Retina (tissue), 1 donor: ENCODE data around the gene IRF2BP2.
A peak's percentile ranks its signal among the peaks of the same experiment; 100 is the strongest.
"Not testable (repeated sequence)": the region's sequence is repeated elsewhere in the genome, so short reads cannot be mapped to it uniquely, and the experiment has no call there.

Experiments used
- DNase-seq: peaks from one replicate; pipeline ENCODE4 v3.0.0-alpha.2; 2016

IRF2BP2 gene

DNA sequence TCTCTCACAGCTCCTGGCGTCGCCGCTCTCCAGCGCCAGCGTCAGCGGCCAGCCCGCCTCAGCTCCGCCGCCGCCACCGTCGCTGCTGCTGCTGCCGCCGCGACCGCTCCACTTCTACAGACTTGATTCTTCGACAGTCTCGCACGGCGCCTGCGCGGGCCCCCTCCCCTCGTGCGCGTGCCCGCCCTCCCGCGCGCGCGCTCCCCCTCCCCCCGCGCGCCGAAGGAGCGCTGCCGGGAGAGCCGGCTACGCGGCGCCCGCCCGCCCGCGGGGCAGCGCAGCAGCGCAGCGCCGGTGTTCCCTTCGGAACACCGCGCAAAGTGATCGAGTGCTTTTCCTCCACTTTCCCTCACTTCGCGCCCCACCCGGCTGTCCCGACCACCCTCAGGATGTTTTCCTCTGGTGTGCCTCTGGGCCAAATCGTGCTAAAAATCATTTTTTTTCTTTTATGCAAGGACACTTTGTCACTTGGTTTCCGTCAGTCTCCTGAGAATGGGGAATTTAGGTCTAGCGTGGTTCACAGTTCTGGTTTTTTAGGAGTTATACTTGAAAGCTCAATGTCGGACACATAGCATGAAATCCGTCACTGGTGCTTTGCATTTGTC lies at the start of gene IRF2BP2:
TSS of gene IRF2BP2 (minus strand) at position 118 of the 605 bp plus-strand sequence. CDS start 684 bp downstream, outside the sequence.
- DNase-seq, result peak; percentile 94

DNA sequence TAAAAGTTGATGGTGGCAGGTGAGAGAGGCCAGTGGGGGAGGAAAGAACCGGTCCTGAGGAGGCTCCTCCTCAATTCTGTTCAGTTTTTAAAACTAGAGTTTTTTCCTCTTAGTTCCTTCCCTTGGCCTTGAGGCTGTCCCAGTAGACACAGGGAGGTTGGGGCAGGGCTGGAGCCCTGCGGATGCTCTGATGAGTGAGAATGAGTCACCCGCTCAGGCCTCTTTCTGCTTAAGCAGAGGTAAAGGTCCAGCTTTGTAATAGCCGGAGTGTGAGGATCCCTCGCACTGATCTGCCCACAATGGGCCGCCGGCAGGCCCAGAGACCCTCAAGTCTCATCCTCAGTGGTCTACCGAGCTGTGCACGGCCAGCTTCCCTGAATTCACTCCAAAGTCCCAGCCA lies 49.6 kb upstream of the IRF2BP2 start:
- no peak for DNase-seq

DNA sequence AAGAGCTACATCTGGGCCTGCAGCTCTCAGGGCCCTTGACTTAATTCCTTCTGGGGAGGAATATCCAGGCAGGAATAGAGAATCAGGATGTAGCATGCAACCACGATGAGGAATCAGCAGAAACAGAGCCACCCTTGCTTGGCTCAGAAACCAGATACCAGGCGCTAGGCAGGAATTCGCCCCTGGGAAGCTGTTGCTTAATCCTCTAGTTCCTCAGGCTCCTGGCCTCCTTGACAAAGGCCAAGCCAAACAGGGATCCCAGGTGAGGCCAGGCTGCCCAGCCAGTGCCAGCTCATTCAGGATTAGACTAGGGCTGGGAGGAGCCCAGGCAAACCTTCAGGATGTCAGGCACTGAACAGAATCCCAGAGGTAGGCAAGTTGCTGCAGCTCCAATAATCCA lies 48.2 kb upstream of the IRF2BP2 start:
- no peak for DNase-seq

DNA sequence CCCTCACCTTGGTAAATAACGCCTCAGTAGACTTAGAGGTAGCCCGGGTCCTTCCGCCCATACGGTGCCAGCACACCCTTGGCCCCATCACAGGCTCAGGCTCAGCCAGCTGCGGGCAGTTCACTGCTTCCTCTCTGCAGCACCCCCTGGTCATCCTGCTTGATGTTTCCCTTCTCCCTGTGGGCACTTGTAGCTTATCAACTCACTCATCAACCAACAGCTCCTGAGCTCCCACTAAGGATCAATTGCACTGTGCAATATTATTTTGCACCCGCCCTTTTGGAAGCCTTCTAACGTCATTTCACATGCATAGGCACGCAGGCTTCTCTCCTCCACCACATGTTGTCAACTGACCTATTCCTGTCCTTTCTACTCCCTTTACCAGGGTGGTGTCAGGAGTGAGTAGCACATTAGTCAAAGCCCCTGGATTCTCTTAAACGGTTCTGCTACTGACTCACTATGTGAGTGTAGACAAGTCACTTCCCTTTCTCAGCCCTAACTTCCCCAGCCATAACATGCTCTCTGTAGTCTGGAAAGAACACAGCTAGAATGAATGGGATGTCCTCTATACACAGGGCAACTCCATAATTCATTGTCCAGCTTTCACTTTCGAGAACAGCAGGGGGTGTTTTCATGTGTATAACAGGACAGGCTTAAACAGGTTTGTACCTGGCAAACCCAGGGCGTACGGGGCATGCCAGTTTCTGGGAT lies 47.1 kb upstream of the IRF2BP2 start:
- DNase-seq, result no peak

DNA sequence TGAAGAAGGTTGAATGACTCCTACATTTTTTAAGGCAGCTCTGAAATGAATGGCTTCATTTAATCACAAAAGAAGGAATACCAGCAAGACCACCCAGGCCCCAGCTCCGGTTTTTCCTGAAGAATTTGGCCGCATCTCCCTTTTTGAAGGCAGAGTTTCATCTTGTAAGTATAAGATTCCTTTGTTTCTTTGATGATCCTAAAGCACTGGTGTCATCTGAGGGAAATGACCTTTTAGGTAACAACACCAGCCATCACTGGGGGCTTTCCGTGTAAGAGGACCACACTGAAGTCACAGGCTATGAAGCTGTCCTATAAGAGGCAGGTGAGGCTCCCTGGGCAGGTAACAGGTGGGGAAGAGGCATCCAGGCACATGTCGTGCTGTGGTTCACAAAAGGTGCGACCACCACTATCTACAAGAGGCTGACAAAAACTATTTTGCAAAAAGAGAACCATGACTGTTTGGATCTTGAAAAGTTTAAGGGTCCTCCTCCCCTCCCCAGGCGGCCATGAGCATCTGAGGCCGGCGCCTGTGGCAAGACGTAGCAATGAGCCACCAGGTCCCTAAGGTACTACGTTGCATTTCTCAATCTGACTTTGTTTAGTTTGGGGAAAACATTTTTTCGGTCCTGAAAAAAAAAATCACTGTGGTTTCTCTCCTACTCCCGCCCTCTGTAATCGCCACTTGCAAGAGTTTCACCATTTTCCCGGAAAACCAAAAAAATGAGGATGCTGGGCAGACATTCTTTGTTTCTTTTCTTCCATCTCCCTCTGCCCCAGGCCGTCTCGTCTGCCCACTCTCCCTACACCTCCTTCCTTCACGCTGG lies 46.3 kb upstream of the IRF2BP2 start:
- DNase-seq, result no peak

DNA sequence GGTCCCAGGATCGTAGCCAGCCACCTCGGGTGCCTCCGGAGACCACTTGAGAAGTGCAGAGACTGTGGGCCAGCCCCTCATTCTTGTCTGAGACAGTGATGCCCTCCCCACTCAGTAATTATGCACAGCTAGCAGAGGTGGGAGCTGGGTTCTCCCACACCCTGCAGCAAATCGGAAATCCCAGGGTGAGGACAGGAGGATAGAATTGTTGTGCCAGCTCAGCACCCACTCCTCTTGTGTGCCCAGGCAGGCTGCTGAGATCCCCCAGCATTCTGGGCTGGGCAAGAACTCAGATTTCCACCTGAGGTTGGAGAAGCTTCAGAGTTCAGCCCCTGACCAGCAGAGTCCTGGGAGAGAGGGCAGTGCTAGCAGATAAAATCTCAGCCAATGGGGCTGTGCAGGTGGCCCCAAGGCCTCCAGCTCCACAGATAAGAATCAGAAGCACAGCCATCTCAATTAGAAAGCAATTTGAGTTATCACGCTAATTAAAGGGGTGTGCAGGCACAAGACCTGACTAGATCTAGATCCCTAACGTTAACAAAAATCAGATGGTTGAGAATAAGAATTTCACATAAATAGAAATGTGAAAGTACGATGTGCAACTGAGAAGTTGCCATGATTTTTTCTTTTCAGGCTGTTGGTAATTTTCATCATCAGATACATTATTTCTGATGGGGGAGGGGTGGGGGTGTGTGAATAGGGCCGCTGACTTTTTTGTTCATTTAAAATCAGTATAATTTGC lies 45.5 kb upstream of the IRF2BP2 start:
- DNase-seq, result no peak

DNA sequence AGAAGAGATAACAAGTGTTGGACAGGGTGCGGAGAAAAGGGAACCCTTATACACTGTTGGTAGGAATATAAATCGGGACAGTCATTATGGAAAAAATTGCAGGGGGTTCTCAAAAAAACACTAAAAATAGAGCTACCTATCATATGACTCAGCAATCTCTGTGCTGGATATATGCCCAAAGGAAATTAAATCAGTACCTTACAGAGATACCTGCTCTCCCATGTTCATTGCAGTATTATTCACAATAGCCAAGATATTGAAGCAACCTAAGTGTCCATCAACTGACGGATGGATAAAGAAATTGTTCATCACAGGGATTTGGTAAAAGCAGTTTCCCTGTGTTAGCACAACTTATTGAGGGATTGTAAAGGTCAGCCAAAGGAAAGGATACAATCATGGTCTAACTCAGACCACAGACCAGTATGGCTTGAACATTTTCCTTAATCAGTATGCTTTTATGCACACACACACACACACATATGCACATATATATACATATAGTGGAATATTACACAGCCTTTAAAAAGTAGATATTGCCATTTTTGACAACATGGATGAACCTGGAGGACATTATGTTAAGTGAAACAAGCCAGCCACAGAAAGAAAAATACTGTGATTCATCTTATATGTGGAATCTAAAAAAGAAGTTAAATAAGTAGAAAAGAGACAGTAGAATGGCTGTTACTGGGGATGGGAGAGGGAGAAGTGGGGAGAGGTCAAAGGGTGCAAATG lies 44.2 kb upstream of the IRF2BP2 start:
- DNase-seq, result no peak

DNA sequence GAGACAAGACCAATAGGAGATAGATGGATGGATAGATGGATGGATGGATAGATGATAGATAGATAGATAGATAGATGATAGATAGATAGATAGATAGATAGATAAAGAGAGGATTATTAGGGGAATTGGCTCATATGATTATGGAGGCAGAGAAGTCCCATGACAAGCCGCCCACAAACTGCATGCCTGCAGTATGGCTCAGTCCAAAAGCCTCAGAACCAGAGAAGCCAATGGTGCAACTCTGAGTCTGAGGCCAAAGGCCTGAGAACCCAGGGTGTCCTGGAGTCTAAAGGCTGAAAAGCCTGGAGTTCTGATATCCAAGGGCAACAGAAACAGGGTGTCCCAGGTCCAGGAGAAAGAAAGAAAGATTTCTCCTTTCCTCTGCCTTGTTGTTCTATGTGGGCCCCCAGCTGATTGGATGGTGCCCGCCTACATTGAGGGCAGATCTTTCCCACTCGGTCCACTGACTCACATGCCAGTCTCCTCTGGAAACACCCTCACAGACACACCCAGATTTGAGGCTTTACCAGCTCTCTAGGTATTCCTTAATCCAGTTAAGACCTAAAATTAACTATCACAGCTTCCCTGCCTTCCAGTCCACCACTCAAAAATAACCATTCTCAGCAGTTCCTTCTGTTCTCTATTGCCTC lies 39.6 kb upstream of the IRF2BP2 start:
- DNase-seq, result no peak

DNA sequence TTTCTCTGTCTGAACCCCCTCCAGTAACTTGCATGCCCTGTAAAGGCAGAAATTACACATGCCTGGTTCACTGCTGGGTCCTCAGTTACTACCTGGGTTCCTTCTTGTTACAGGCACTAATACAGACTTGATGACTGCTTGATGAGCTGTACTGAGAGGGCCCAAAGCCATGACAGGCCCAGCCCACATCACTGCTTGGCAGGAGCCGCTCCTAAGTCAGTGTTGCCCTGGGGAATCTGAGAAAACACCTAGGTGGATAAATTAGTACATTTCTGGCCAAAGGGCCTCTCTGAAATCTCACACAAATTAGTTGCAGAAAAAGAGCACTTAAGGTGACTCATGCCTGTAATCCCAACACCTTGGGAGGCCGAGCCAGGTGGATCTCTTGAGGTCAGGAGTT lies 37.8 kb upstream of the IRF2BP2 start:
- DNase-seq, result no peak

DNA sequence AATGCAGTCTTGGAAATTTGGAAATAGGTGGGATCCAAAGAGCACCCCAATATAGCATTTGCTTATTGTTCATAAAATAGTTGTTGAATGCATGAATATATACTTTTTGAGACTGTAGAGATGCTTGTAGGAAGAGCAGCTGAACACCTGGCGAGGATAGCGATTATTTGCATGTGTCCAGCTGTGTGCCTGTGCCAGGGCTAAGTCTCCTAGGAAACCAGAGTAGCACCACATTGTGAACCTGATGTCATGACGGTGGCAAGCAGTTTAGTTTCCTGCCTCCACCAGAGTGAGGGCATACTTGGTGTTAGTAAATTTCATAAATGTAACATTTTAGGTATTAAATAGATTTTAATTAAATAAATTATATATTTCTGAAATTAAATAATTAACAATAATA lies 37.3 kb upstream of the IRF2BP2 start:
- DNase-seq, result no peak

DNA sequence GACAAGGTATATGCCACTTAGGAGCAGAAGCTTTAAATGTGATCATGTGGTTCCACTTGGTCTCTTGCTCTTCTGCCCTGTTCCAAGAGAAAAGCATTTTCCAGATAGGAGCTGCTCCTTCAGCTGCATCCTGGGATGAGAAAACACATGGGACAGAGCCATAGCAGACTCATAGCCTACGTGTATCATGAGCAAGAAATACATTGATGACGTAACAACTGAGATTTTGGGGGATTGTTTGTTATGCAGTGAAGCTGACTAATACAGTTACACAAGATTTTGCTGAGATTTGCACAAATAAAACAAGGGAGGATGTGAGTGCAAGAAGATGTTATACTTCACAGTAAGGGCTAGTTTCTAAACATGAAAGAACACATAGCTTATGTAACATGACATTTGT lies 36.0 kb upstream of the IRF2BP2 start:
- no peak for DNase-seq

DNA sequence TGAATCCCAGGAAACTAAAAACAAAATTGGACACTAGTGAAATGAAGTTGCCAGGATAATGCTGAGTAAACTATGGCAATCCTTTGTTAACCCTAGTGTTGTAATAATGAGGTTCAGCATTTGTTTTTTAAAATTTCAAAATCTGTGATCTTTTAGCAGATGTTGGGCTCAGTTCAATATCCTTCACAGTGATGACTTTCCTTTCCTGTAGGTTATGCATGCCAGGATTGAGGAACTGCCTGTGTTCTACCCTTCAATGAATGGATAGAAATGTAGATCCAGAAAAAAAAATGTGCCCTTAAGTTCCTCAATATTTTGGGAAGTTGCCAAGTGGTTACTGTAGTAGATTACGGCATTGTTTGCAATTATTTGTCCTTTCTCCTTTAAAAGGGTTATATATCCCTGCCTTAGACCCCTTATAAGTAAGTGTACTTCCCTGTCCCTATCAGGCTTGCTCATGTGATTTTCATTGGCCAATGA lies 35.5 kb upstream of the IRF2BP2 start:
- no peak for DNase-seq

DNA sequence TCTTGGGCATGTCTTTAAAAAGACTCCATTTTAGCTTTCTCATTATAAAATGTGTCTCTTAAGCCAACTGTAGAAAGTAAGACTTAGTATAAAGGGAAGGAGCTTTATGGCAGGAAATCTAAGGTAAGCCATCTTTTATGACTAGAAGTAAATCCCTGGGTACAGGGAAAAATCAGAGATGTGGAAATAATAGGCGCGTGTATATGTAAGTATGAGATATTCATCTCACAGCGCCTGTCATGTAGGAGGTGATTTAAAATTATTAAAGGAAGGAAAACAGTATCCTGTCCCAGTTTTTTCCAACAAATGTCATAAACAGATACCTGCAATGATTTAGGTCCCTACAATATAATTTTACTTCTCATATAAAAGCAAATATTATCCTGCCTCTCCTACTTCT lies 35.0 kb upstream of the IRF2BP2 start:
- DNase-seq, result no peak

DNA sequence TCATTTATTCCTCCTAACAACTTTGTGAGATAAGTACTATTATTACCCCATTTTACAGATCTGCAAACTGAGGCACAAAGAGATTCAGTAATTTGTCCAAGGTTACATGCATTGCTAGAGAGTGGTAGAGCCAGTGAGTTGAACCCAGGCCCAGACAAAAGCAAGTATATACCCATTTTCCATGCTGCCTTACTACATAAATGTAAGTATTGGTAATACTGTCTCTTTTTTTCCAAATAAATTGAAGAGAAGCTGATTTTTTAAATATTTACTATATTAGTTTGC lies 33.8 kb upstream of the IRF2BP2 start:
- DNase-seq, result no peak

DNA sequence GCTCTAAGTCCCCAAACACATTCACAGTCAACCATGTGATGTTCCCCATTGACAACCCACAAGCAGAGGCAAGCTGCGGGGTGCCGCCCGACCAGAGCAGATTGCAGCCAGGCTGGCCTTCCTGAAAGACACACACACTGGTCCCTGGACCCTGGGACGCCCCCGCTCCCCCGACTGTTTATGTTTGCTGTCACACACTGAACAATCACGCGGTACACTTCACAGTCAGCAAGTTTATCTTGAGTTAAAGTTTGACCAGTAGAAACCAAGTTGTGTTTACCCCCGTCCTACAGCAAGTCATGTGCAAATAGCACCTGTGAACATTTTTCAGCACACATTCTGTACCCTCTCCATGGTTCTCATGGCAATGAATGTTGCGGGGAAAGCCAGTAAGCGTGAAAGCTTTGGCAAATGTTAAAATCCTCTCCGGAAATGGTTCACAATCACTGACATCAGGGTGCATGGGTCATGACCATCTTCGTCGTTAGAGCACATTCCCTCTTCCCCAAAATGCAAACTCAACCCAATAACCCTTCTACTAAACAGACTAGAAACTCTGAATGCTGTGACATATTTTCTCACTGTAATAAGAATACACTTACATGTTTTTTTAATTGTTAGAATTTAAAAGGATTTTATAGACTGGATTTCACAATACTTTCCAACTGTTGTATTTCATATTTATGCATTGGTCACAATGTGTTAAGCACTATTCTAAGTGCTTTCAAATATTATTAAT lies 33.3 kb upstream of the IRF2BP2 start:
- DNase-seq, result no peak

DNA sequence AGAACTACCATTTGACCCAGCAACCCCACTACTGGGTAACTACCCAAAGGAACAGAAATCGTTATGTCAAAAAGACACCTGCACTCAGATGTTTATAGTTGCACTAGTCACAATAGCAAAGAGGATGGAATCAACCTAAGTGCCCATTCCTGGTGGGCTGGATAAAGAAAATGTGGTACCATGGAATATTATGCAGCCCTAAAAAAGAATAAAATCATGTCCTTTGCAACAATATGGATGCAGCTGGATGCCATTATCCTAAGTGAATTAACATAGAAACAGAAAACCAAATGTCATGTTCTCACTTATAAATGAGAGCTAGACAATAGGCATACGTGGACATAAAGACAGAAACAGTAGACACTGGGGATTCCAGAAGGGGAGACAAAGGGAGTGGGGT lies 32.5 kb upstream of the IRF2BP2 start:
- DNase-seq, result no peak

DNA sequence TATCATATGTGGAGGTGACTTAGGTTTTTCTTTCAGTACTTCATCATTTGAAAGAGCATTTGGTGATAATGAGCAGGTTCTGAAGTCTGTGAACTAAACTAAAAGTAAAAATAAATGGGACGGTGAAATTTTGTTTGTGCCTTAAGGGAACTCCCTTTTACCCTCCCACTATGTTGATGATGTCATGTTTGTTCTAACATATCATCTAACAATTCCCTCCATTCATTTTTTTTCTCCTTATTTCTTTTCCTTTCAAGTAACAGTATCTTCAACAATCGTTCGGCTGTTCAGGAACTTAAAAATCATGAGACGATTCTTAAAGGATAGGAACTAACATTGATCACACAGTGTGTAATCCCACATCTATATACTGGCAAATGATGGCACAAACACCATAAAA lies 30.0 kb upstream of the IRF2BP2 start:
- DNase-seq, result no peak

DNA sequence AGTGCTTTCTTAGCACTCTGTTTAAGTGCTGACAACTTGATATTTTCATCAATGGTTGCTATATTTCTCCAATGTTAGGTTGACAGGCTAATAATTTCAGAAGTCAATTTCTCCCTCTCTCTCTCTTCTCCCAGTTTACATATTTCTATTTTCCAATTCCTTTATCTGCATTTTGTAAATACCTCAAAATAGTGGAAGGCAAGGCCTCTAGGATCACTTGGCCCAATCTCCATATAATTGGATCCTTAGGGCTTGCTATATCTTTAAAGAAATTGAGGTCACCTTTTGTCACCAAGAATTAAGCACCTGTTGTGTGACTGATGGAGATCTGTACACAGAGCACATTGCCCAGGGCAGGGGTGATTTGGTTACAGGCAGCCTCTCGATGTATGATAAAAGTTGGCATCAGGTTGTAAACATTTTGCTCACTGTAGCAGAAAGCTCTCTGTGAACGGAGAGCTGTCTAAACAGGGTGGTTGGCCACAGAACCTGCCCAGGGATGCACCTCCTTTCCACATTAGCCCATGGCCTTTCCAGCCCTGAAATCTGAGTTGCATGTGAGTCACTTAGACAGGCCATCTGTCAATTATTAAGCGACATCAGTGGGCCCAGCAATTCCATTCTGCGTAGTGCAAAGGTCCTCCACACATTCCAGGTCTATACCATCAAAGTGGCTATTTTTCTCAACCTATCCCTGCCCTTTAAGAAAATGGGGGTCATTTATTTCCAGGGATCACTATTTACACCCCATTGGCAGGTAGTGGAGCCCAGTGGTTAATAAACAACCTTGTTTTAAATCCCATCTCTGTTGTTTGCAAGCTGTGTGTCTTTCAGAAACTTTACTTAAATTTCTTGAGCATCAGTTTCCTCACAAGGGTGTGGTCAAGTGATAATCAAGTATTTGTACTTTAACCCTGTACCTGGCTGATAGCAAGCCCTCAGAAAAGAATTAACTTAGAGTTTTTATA lies 29.1 kb upstream of the IRF2BP2 start:
- no peak for DNase-seq

DNA sequence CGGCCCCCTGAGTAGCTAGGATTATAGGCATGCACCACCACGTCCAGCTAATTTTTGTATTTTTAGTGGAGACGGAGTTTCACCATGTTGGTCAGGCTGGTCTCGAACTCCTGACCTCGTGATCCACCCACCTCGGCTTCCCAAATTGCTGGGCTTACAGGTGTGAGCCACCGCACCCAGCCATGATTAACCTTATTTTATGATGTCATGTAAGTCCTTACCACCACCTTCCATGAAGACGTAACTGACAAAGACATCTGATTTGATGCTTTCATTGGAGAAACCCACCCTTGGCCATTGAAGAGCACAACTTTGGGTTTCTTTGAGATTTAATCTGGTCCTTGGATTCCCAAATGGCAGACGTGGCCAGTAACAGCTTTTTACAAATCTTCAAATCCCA lies 24.9 kb upstream of the IRF2BP2 start:
- DNase-seq, result not testable (repeated sequence)

DNA sequence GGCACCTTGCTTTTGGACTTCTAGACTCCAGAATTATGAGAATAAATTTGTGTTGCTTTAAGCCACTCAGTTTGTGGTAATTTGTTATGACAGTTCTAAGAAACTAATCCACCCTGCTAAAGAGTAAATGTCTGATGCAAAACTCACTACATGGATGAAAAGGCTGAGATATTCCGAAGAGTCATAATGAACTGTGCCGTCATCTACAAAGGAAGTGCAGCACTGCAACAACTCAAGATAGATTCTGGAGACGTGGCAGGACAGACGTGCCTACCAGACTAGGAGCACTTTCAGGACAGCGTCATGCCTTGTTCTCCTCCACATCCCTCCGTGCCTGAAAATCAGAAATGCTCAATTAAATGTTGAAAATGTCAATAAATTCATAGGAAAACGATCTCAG lies 24.4 kb upstream of the IRF2BP2 start:
- DNase-seq, result no peak
